GM20431 (cell line): ENCODE data around the gene TXNIP.

Experiments used
- in situ Hi-C: fragments of 300-500 bp; cut with MseI, MboI; formaldehyde crosslinking; loops from one replicate; pipeline ENCODE4 v1.15.0; 2020; ENCODE audit warnings: low sequenced_read_pairs; ENCODE audit not compliant: unreplicated experiment

TXNIP gene

DNA sequence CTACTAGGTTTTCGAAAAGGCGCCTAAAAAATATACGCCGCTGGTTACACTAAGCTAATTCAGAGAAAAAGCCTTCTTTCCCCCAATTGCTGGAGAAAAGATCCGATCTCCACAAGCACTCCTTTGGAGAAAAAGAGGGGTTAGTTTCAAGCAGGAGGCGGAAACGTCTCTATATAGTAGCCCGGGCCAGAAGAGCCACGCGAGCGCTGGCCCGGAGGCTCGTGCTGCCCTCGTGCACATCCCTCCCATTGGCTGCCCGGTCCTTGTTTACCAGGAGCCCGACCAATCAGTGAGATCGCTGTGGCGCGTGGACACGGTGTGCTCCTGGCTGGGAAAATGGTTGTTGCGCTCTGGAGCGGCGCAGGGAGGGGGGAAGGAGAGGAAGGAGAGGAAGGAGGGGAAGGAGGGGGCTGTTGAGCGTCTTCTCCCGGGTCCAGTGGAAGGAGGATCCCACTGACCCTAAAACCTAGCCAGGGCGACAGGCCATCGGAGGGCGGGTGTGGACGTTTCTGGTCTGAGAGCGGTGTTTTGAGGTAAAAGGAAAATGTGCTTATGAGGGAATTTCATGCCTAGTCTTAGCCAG, at the start of gene TXNIP:
TXNIP (minus strand) TSS at position 147 of the 583 bp plus-strand sequence. CDS start 313 bp downstream, outside the sequence.
- in situ Hi-C loops = no loop called here

DNA sequence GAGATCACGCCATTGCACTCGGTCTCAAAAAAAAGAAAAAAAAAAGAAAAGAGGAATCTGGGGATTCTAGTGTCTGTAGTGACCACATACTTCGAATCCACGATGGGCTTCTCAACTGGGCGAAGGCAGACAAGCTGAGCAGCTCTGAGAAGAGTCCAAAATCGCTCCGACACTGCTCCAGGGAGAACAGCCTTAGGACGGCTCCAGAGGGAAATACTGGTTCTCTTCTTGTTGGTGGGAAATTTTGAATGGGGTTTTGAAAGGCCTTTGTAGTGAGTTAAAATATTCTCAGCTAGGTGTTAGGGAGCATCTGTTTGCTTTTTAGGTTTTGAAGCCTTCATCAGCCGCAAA, 43.4 kb upstream of the TXNIP start:
- in situ Hi-C loops = no loop called here

GRCh38 chr1:146036965-146037646, 40.7 kb upstream of the TXNIP start:
- in situ Hi-C loops = no loop called here

DNA sequence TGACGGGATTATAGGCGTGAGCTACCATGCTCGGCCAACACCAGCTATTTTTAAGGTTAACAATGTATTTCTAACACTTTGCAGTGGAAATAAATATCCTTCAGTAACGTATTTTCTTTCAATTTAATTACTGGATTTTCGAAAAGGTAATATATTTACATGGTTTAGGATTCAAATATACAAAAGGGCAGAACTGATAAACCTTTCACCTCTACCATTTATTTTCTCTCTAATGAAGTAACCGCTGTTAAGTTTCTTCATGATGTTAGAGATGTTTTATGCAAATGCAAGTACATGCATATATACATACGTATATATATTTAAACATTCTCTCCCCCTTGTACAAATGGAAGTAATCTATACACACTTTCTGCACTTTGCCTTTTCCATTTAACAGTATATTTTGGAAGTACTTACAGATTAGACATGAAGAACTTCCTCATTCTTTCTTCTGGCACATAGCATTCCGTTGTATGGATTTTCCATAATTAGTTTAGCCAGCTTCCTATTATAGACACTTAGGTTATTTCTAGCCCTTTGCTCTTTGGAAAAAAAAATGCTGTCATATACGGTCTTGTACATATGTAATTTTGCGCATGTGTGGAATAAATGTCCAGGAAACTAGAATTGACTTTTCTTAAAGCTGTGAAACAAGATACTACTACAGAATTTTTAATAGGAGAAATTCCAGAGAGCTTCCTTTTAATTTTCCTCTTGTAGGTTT, 40.0 kb upstream of the TXNIP start:
- in situ Hi-C loops = no loop called here

DNA sequence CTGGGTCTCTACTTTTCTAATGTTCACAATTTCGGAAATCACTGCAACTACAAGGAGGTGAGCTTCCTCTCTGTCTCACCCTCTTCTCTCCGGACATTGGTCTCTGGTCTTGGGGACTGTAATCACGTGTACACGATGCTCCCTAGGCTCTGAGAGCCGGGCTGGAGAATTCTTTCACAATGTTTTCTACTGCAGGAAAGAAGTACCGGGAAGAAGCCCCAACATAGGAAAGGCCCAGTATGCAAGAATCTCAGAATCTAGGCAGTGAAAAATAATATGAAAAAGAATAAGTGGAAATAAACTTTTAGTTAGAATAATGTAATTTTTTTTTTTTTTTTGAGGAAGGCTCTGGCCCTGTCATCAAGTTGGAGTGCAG, 38.7 kb upstream of the TXNIP start:
- in situ Hi-C loops = no loop called here

DNA sequence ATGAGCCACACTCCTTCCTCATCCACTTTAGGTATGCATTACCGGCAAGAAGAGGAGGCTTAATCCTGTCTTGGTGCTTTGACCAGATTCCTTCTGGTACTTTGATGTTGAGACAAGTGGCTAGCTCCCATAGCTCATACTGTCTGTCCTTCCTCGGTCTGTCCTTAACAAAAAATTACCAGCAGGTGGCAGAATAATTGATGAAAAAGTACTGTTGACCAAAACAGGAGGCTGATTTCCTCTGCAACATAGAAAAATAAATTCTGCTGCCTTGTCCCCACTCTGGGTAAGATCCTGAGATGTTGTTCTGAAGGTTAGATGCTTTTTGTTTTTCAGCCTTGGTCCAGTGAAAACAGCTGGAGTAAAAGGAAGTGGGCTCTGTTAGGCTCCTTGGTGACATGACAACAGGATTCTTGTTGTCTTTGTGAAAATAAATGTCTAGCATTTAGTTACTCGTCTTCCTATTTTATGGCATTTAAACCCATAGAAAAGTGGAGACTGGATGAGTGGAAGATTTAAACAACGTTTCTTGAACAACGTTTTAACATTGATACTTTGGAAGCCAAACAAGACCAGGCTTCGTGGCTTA, 36.3 kb upstream of the TXNIP start:
- in situ Hi-C loops = no loop called here

DNA sequence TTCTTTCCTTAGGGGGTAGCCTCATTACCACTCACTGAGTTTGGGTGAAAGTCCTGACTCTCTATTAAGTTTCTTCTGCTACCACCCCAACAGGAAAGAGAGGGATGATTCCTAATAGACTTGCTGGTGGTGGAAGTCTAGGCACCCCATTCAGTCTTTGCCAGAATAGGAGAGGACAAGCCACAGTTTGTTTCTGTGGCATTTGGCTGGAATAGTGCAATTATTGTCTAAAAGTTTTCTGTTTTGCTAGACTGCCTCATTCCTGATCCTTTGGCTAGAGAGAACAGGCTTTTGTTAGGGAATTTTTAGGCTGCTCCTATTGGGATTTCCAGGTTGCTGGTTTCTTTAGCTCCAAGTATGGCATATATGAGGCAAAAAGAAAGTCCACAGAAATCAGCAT, 35.1 kb upstream of the TXNIP start:
- in situ Hi-C loops = no loop called here

- in situ Hi-C loops = loop anchor here (10.0 kb wide), 1 partner anchor 54 kb away; no protein-coding TSS in a partner anchor
Observed at GRCh38 chr1:146029117-146029516, 32.7 kb upstream of the TXNIP start.

GRCh38 chr1:146026650-146027049, 30.3 kb upstream of the TXNIP start:
- in situ Hi-C loops = loop anchor here (10.0 kb wide), 1 partner anchor 52 kb away; no protein-coding TSS in a partner anchor

DNA sequence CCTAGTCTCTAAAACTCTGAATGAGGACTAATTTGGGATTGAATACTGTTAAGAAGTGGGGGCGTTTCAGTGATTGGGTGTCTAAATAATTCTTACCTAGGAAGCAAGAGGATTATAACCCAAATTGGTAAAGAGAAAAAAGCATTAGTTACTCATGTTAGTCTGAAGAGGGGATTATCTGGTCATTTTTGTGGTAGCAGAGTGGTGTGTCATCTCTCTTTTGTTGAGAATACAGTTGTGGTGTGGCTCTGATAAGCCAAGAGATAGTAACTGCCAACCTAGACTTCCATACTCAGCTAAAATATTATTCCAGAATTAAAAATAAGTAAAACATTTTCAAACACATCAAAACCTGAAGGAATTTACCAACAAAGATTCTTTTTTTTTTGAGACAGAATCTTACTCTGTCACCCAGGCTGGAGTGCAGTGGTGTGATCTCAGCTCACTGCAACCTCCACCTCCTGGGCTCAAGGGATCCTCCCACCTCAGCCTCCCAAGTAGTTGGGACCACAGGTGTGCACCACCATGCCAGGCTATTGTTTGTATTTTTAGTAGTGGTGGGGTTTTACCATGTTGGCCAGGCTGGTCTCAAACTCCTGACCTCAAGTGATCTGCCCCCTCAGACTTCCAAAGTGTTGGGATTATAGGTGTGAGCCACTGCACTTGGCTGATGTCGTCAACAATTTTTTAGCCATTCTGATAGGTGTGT, 29.6 kb upstream of the TXNIP start:
- in situ Hi-C loops = loop anchor here (10.0 kb wide), 1 partner anchor 51 kb away; no protein-coding TSS in a partner anchor

GRCh38 chr1:146022403-146023127, 26.2 kb upstream of the TXNIP start:
- in situ Hi-C loops = loop anchor here (10.0 kb wide), 1 partner anchor 48 kb away; no protein-coding TSS in a partner anchor

DNA sequence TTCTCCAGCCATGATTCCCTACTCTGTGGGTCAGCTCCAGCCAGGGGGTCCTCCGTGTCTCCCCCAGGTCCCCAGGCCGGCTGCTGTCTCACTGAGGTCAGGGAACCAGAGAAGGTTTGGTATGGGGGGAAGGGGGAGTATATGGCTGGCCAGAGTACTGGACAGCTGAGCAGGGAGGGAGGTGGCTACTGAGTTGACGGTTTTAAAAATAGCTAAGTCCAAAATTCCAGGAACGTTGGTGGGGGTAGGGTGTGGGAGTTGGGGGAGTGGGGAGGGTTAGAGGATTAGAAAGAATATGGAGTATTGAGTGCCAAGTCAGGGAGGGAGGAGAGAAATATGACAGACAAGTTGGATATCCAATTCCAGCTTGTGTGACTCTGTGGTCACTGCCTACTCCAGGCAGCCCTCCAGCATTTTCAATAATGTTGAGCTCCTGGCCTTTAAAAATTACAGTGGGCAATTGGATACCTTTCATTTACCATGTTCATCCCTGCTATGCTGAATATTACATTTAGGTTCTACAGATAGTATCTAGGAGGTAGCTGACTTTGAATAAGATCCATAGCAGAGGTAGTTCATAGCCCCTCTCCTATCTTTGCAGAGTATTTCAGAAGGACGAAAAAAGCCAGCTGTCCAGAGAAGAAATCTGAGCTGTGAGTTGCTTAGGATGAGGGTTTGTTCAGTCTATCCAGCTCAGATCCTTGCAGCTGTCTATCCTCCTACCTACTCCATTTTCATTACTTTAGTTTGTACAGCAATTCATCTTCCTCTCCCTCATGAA, 25.4 kb upstream of the TXNIP start, which contains the start of gene HJV:
HJV (minus strand) TSS at position 114 of the 781 bp plus-strand sequence. CDS start 1,504 bp downstream, outside the sequence.
- in situ Hi-C loops = loop anchor here (10.0 kb wide), 1 partner anchor 47 kb away; no protein-coding TSS in a partner anchor

- in situ Hi-C loops = loop anchor here (10.0 kb wide), 1 partner anchor 46 kb away; no protein-coding TSS in a partner anchor
Observed at GRCh38 chr1:146021050-146021445, 24.7 kb upstream of the TXNIP start.

DNA sequence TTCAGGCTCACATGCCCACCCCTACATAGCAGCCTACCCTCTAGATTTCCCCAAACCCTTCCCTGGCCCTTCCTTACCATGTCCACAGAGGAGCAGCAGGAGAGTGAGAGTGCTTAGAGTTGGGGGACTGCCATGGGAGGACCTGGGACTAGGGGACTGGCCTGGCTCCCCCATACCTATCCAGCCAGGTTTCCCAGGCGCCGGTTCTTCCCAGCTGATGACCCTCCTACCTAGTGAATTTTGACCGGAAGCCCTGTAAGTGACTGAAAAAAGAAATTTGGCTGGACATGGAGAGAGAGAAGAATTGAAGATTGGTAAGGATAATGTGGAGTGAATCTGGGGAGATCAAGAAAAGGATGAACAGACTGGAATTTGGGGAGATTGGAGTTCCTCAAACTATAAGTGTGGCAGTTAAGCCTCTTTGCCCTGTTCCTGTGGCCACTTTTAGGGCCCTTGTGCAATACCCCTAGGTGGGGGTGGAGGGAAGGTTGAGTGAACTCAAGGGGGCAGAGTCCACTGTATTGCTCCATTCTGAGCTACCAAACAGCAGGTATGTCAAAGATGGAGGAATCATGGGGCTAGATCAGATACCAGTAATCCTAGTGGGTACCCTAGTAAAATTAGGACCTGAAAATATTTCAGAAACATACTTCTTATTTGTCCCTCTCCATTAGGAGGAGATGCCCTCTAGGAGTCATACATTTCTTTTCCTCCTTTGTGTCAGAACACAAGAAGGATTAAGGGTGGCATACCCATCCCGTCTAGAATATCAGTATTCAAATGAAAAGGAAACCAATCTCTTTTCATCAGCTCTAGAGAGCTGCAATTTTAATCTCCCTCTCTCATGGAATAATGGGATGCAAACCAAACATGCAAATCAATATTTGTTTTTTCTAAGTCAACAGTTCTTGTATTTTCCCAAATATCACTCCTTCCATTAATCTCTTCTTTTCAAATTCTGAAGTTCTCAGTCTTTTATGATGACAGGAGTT, 24.0 kb upstream of the TXNIP start:
- in situ Hi-C loops = loop anchor here (10.0 kb wide), 1 partner anchor 46 kb away; no protein-coding TSS in a partner anchor

GRCh38 chr1:146019231-146020057, 23.1 kb upstream of the TXNIP start:
- in situ Hi-C loops = loop anchor here (10.0 kb wide), 3 partner anchors 45 to 165 kb away; partner anchors contain the start of gene PIAS3

DNA sequence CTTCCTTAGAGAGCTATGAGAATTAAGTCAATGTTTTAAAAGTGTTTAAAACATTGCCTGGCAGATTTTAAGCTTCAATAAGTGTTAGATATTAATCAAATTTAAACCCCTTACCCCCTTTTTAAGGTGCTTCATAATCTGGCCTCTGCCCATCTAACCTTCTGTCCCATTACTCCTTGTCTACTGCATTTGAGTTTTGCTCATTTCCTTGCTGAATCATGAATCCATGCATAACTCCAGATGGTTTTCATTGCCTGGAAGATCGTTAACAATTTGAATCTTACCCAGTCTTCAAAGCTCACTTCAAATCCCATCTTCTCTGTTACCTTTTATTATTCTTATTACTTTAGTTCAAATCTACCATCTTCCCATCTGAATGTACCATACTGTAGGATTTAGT, 20.5 kb upstream of the TXNIP start:
- in situ Hi-C loops = loop anchor here (10.0 kb wide), 2 partner anchors 122 to 162 kb away; partner anchors contain the start of gene PIAS3
